Activated effector memory CD4-positive, alpha-beta T cell treated with Interleukin-2 at 50 U/mL for 16 hours (primary cell): ENCODE data around the gene MTFP1.
A peak's percentile ranks its signal among the peaks of the same experiment; 100 is the strongest.
"Not testable (repeated sequence)": the region's sequence is repeated elsewhere in the genome, so short reads cannot be mapped to it uniquely, and the experiment has no call there.

Experiments used
- DNase-seq: peaks from one replicate; pipeline ENCODE4 v3.0.0-alpha.2; 2020

The MTFP1 gene

GRCh38 chr22:30459181-30460052 lies 33.8 kb downstream of the MTFP1 start:
- no peak for DNase-seq

DNA sequence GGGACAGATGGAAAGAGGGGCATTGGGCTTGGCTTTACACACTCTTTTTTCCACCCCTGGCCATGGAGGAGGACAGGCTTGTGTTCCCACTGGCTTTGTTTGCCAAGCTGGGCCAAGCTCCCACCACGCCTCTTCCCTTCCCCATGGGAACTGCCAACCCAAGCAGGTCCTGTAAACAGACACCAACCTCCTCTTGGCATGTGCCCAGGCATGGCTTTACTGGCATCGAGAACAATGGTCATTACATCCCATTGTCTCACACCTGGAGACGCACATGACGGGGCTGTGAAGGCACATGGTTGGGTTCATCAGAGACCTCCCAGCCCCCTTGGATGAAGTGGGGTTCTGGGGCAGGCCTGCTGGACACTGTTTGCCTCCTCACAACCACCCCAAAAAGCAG lies 34.6 kb downstream of the MTFP1 start:
- no peak for DNase-seq

DNA sequence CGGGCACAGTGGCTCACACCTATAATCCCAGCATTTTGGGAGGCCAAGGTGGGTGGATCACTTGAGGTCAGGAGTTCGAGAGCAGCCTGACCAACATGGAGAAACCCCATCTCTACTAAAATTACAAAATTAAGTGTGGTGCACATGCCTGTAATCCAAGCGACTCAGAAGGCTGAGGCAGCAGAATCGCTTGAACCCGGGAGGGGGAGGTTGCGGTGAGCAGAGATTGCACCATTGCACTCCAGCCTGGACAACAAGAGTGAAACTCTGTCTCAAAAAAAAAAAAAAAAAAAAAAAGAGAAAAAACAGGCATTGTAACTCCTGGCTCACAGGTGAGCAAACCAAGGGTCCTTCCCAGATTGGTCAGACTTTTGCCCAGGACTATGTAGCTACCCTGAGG lies 35.0 kb downstream of the MTFP1 start:
- not testable (repeated sequence) for DNase-seq

DNA sequence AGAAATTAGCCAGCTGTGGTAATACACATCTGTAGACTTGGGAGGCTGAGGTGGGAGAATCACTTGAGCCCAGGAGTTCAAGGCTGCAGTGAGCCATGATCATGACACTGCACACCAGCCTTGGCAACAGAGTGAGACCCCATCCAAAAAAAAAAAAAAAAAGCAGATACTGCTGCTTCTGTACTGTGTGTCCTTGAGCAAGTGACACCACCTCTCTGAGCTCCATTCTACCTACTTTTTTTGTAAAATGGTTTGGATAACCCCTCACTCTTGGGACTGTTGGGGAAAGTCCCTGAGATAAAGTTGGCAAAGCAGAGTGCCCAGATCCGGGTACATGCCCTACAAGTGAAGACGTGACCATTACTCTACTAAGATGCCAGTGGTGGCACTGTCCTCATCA lies 43.6 kb downstream of the MTFP1 start:
- DNase-seq, result no peak

DNA sequence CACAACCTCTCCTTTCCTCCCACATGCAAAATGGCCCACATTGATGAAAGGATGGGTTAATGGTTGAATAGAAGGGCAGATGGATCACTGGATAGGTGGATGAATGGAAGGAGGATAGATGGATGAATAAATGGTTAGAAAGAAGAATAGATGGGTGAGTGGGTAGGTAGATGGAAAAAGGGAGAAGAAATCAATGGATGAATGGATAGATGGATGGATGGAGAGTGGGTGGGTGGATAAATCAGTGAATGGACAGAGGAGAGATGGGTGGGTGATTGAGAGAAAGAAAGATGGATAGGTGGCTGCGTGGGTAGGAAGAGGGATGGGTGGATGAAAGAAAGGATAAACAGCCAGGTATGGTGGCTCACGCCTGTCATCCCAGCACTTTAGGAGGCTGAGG lies 45.1 kb downstream of the MTFP1 start:
- DNase-seq, result no peak

- DNase-seq, result no peak
These were observed 46.2 kb downstream of the MTFP1 start, which contains the start of gene SEC14L3 for GRCh38 chr22:30471616-30472318. SEC14L3 (minus strand) TSS chr22:30472017; CDS start chr22:30471958, 59 bp downstream.

DNA sequence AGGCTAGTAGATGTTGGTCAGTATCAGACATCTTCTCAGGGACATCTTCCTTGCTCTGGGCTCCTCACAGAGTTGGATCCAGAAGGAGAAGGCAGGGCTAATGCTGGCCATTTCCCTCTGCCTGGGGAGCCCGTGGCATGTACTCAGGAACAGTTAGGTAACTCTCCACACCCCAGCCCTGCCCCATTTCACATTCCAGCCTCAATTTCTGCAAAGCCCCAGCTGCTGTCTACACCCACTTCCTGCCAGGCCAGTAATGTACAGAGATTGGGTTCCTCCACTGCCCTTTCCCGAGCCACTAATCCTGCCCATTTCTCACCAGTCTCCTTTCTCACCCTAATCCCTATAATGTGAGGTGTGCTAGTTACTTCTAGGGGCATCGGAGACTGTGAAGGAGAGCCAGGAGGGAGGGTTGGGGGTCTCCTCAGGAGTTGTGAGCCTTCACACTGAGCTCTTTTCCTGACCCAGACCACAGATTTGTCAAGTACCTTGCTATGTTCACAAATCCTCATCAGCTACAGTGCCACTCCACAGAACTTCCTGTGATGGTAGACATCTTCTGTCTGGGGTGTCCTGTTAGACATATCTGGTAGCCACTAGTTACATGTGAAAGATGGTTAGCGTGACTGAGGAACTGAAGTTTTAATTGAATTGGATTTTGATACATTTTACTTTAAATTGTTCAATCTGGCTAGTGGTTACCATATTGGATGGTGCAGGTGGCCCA lies 47.6 kb downstream of the MTFP1 start:
- DNase-seq, result no peak

DNA sequence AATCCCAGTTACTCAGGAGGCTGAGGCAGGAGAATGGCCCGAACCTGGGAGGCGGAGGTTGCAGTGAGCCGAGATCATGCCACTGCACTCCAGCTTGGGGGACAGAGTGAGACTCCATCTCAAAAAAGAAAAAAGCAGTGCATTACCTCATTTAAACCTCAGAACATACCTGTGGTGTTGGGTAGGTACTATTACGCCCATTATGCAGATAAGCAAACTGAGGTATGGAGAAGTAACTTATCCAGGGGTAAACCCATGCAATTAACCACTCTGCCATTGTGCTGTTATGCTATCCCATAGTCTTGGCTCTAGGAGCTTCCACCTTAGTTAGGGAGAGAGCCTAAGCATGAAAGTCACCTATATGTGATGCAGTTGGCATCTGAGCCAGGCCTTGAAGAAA lies 48.6 kb downstream of the MTFP1 start:
- no peak for DNase-seq

GRCh38 chr22:30474683-30475424 lies 49.3 kb downstream of the MTFP1 start:
- DNase-seq, result peak; percentile 4
